HepG2 (cell line): ENCODE results near the gene PHYH. TPM values are rescaled to one million over a fixed set of nuclear protein-coding genes. Genes with fewer than 3 reads are reported as not detected.

Experiments
- AGO2 ChIP-seq: fragments of 200-400 bp; formaldehyde crosslinking; optimal IDR thresholded peaks from 2 replicates; pipeline ENCODE3; 2017; ENCODE audit warnings: mild to moderate bottlenecking, low read depth, low read length, moderate library complexity
- ELF4 ChIP-seq: sonication (generic); formaldehyde crosslinking; IDR thresholded peaks from 2 replicates; pipeline ENCODE4 v1.5.0; 2020; ENCODE audit warnings: missing genetic modification reagents, mild to moderate bottlenecking, moderate library complexity, borderline replicate concordance
- GABPB1 ChIP-seq: IDR thresholded peaks from 2 replicates; pipeline ENCODE4 v1.6.1; 2016; ENCODE audit warnings: mild to moderate bottlenecking, missing genetic modification reagents, moderate library complexity, missing compliant biosample characterization
- IKZF1 ChIP-seq: fragments of 450-650 bp; IDR thresholded peaks from 2 replicates; pipeline ENCODE4 v1.7.1; 2016
- KDM2A ChIP-seq: sonication (generic); formaldehyde crosslinking; IDR thresholded peaks from 2 replicates; pipeline ENCODE4 v1.4.0; 2020; ENCODE audit warnings: low read depth, missing genetic modification reagents, borderline replicate concordance
- KDM5B ChIP-seq: sonication (generic); formaldehyde crosslinking; IDR thresholded peaks from 2 replicates; pipeline ENCODE4 v1.4.0; 2020; ENCODE audit warnings: missing genetic modification reagents, mild to moderate bottlenecking, borderline replicate concordance
- KLF6 ChIP-seq: IDR thresholded peaks from 2 replicates; pipeline ENCODE4 v1.8.0; 2016; ENCODE audit warnings: missing biosample characterization, missing genetic modification reagents
- REPIN1 ChIP-seq: sonication (generic); formaldehyde crosslinking; IDR thresholded peaks from 2 replicates; pipeline ENCODE4 v1.8.0; 2022; ENCODE audit warnings: missing genetic modification reagents, low read depth, mild to moderate bottlenecking, borderline replicate concordance
- SIN3A ChIP-seq: IDR thresholded peaks from 2 replicates; pipeline ENCODE4 v1.6.1; 2011; ENCODE audit warnings: low read depth, mild to moderate bottlenecking, control low read depth, low read length, borderline replicate concordance
- SPEN ChIP-seq: sonication (generic); formaldehyde crosslinking; IDR thresholded peaks from 2 replicates; pipeline ENCODE4 v1.5.1; 2020; ENCODE audit warnings: low read depth, mild to moderate bottlenecking, missing genetic modification reagents
- ZNF207 ChIP-seq: fragments of 450-650 bp; IDR thresholded peaks from 2 replicates; pipeline ENCODE4 v1.6.1; 2016; ENCODE audit warnings: antibody characterized with exemption, borderline replicate concordance
- ZNF629 ChIP-seq: sonication (generic); formaldehyde crosslinking; conservative IDR thresholded peaks from 2 replicates; pipeline ENCODE4 v1.5.0; 2020; ENCODE audit warnings: missing genetic modification reagents
- ZNF672 ChIP-seq: sonication (generic); formaldehyde crosslinking; IDR thresholded peaks from 2 replicates; pipeline ENCODE4 v1.8.1; 2022; ENCODE audit warnings: missing genetic modification reagents
- ZNF746 ChIP-seq: sonication (generic); formaldehyde crosslinking; IDR thresholded peaks from 2 replicates; pipeline ENCODE4 v1.8.0; 2022; ENCODE audit warnings: mild to moderate bottlenecking, missing genetic modification reagents
- ZNF761 ChIP-seq: sonication (generic); formaldehyde crosslinking; conservative IDR thresholded peaks from 2 replicates; pipeline ENCODE4 v1.4.0; 2020; ENCODE audit warnings: mild to moderate bottlenecking, missing genetic modification reagents
- ZNF83 ChIP-seq: sonication (generic); formaldehyde crosslinking; IDR thresholded peaks from 2 replicates; pipeline ENCODE4 v1.4.0; 2020; ENCODE audit warnings: missing genetic modification reagents, mild to moderate bottlenecking, borderline replicate concordance
- ZSCAN25 ChIP-seq: sonication (generic); formaldehyde crosslinking; IDR thresholded peaks from 2 replicates; pipeline ENCODE4 v1.8.0; 2022; ENCODE audit warnings: mild to moderate bottlenecking, missing genetic modification reagents
- polyA plus RNA-seq, 8 experiments: library from polyadenylated mRNA; depleted of rRNA in 3 of 8; stranded (reverse) in 7 of 8; unstranded in 1 of 8; fragments of >200 nt; fragmentation: Illumina TruSeq in 4 of 8; extraction: Trizol in 4 of 8; gene quantifications; 2 replicates each; pipeline versions ENCODE4 v1.2.1 to v1.2.3, GENCODE V29; 2011 to 2016; ENCODE audit warnings: low read depth in 4 of 8, missing spikeins in 1 of 8, mixed read lengths in 1 of 8; ENCODE audit not compliant: insufficient read depth in 1 of 8
- total RNA-seq, 5 experiments: library from RNA; depleted of rRNA; stranded (reverse); fragments of >200 nt; fragmentation: Illumina TruSeq; extraction: Trizol; gene quantifications; 2 replicates each; pipeline ENCODE4 v1.2.3, GENCODE V29; 2016; ENCODE audit warnings: low read depth in 1 of 5
- TF ChIP-seq, protein P1 (sequence below): sonication (generic); formaldehyde crosslinking; IDR thresholded peaks from 2 replicates; pipeline ENCODE4 v1.9.0; 2022; ENCODE audit warnings: missing genetic modification reagents, mild to moderate bottlenecking, borderline replicate concordance
- TF ChIP-seq, protein P2 (sequence below): sonication (generic); formaldehyde crosslinking; IDR thresholded peaks from 2 replicates; pipeline ENCODE4 v1.5.1; 2020; ENCODE audit warnings: missing genetic modification reagents, mild to moderate bottlenecking, borderline replicate concordance
- TF ChIP-seq, protein P3 (sequence below): sonication (generic); formaldehyde crosslinking; IDR thresholded peaks from 2 replicates; pipeline ENCODE4 v1.8.0; 2022; ENCODE audit warnings: low read depth, missing genetic modification reagents
- TF ChIP-seq, protein P4 (sequence below): sonication (generic); formaldehyde crosslinking; conservative IDR thresholded peaks from 2 replicates; pipeline ENCODE4 v1.8.1; 2023; ENCODE audit warnings: missing genetic modification reagents
- TF ChIP-seq, protein P5 (sequence below): sonication (generic); formaldehyde crosslinking; IDR thresholded peaks from 2 replicates; pipeline ENCODE4 v1.8.0; 2022; ENCODE audit warnings: mild to moderate bottlenecking, missing genetic modification reagents, borderline replicate concordance

PHYH gene
- total and polyA plus RNA-seq, 2 of the 13 experiments (the other 11 are each of a cell fraction or from before 2014, with no cell fraction given) = 27.2 to 34.5 TPM

DNA sequence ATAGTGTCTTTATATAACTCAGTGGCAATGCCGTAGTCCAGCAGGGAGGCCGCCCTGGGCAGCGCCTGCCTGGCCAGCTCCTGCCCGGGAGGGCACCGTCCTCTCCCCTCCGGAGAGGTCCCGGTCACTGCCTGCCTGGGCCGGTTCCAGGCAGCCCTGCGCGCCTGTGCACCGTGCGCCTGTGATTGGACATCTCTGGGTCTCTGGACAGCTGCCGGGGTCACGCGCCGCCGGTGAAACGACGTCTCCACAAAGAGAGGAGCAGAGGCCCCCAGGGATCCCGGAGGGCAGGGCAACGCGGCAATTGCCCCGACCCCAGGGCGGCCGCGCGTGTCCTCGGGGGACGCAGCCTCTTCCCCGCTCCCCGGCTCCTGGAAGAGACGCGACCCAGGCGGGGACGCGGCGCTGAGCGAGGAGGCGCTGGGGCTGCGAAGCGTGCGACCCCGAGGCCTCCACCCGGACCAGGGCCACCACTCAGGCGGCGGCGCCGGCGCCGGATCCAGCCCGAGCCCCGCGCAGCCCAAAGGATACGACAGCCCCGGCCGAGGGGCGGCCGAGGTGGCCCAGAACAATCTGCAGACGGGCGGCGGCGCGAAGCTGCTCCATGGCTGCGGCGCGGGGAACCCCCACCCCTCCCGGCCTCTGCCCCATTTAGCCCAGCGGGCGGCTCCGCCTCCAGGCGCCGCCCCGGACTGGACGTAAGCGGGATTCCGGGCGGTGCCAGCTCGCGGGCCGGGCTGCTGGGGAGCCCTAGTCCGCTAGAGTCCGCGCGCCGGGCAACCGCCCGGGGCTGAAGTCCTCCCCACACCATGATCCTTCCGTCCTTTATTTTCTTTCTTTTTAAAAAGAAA lies at the start of gene PHYH (continued):
- TF ChIP-seq GABPB1 (CRISPR knock-in tag) (peak; percentile 54), KLF6 (peak; percentile 39; the same call in 1 of the 2 replicates), ZNF83 (no peak), REPIN1 (CRISPR knock-in tag) (peak; percentile 48; the same call in 1 of the 2 replicates), ZSCAN25 (CRISPR knock-in tag) (peak; percentile 36; the same call in 1 of the 2 replicates), KDM2A (peak; percentile 59), SIN3A (peak; percentile 41; the same call in 1 of the 2 replicates), AGO2 (peak; percentile 86), ZNF672 (CRISPR knock-in tag) (no peak), SPEN (peak; percentile 61; the same call in 1 of the 2 replicates), ELF4 (CRISPR knock-in tag) (peak; percentile 71; the same call in 1 of the 2 replicates), ZNF207 (no peak), ZNF746 (CRISPR knock-in tag) (no peak), IKZF1 (no peak), ZNF761 (0 out of 2 replicates have a peak, but pooled peaks have one; percentile 4), KDM5B (CRISPR knock-in tag) (peak; percentile 71; the same call in 1 of the 2 replicates), ZNF629 (CRISPR knock-in tag) (no peak)
- TF ChIP-seq, protein P1, sequence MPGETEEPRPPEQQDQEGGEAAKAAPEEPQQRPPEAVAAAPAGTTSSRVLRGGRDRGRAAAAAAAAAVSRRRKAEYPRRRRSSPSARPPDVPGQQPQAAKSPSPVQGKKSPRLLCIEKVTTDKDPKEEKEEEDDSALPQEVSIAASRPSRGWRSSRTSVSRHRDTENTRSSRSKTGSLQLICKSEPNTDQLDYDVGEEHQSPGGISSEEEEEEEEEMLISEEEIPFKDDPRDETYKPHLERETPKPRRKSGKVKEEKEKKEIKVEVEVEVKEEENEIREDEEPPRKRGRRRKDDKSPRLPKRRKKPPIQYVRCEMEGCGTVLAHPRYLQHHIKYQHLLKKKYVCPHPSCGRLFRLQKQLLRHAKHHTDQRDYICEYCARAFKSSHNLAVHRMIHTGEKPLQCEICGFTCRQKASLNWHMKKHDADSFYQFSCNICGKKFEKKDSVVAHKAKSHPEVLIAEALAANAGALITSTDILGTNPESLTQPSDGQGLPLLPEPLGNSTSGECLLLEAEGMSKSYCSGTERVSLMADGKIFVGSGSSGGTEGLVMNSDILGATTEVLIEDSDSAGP (CRISPR knock-in tag) = peak; percentile 88
- TF ChIP-seq, protein P2, sequence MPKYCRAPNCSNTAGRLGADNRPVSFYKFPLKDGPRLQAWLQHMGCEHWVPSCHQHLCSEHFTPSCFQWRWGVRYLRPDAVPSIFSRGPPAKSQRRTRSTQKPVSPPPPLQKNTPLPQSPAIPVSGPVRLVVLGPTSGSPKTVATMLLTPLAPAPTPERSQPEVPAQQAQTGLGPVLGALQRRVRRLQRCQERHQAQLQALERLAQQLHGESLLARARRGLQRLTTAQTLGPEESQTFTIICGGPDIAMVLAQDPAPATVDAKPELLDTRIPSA (CRISPR knock-in tag) = peak; percentile 27; the same call in 1 of the 2 replicates
- TF ChIP-seq, protein P3, sequence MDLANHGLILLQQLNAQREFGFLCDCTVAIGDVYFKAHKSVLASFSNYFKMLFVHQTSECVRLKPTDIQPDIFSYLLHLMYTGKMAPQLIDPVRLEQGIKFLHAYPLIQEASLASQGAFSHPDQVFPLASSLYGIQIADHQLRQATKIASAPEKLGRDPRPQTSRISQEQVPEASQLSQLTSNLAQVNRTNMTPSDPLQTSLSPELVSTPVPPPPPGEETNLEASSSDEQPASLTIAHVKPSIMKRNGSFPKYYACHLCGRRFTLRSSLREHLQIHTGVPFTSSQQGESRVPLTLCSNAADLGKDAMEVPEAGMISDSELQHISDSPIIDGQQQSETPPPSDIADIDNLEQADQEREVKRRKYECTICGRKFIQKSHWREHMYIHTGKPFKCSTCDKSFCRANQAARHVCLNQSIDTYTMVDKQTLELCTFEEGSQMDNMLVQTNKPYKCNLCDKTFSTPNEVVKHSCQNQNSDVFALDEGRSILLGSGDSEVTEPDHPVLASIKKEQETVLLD (CRISPR knock-in tag) = peak; percentile 55
- TF ChIP-seq, protein P4, sequence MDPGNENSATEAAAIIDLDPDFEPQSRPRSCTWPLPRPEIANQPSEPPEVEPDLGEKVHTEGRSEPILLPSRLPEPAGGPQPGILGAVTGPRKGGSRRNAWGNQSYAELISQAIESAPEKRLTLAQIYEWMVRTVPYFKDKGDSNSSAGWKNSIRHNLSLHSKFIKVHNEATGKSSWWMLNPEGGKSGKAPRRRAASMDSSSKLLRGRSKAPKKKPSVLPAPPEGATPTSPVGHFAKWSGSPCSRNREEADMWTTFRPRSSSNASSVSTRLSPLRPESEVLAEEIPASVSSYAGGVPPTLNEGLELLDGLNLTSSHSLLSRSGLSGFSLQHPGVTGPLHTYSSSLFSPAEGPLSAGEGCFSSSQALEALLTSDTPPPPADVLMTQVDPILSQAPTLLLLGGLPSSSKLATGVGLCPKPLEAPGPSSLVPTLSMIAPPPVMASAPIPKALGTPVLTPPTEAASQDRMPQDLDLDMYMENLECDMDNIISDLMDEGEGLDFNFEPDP = peak; percentile 91; the same call in 1 of the 2 replicates
- TF ChIP-seq, protein P5, sequence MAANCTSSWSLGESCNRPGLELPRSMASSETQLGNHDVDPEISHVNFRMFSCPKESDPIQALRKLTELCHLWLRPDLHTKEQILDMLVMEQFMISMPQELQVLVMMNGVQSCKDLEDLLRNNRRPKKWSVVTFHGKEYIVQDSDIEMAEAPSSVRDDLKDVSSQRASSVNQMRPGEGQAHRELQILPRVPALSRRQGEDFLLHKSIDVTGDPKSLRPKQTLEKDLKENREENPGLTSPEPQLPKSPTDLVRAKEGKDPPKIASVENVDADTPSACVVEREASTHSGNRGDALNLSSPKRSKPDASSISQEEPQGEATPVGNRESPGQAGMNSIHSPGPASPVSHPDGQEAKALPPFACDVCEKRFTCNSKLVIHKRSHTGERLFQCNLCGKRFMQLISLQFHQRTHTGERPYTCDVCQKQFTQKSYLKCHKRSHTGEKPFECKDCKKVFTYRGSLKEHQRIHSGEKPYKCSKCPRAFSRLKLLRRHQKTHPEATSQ (CRISPR knock-in tag) = peak; percentile 28; the same call in 1 of the 2 replicates
